AG04449 (cell line): ENCODE measurements around the gene MBOAT1.

Experiments used
- CTCF ChIA-PET: fragments of 350-600 bp; formaldehyde crosslinking; extraction: SDS; loops from one replicate; lab custom pipeline; 2021; ENCODE audit warnings: antibody characterized with exemption; lab: Yijun Ruan, JAX
- POLR2A ChIA-PET: fragments of 400-600, 350-600 bp; formaldehyde crosslinking; extraction: SDS; loops from one replicate; lab custom pipeline; 2020; ENCODE audit warnings: antibody characterized with exemption, inconsistent platforms; lab: Yijun Ruan, JAX
- DNase-seq: peaks from one replicate; pipeline ENCODE4 v3.0.0-alpha.2; 2010; ENCODE audit warnings: low read depth, low spot score
- H3K4me3 ChIP-seq: 2 replicates; pipeline ENCODE4 v1.5.1; 2011; ENCODE audit warnings: low read depth, mild to moderate bottlenecking, control low read depth, low read length
- CTCF ChIP-seq: IDR thresholded peaks from one replicate; pipeline ENCODE4 v1.5.1; 2011; ENCODE audit warnings: mild to moderate bottlenecking, moderate library complexity, low read length, control low read depth, inconsistent platforms; ENCODE audit not compliant: insufficient read depth; ENCODE audit errors: missing control alignments

MBOAT1 gene

DNA sequence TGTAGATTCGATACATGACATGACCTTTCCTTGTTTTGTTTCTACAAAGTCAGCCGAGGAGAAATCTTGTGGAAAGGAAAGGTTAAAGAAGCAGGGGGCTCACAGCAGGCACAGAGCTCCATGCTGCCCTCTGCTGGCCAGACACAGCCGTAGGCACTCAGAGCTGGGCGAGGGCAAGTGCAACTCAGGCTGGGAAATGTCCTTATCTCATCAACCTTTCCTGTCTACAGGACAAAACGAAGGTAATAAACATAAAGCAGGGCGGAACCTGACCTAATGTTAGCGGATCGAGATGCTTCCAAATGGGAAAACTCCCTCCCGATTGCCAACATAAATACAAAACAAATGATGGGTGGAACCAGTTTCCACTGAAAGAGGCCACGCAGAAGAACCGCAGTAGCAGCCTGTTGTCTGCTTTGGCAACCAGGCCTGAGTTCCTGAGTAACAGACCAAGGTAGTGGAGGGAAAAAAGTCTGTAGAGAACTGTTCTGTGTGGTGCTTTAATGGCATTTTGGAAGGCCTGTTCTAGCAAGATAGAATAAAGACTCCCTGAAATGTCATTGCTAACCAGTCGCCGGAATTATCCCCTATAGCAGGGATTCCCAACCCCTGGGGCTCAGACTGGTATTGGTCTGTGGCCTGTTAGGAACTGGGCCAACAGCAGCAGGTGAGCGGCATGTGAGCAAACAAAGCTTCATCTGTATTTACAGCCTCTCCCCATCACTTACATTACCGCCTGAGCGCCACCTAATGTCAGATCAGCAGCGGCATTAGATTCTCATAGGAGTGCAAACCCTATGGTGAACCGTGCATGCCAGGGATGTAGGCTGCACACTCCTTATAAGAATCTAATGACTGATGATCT, 85.2 kb downstream of the MBOAT1 start:
- POLR2A ChIA-PET, result no interaction called here
- peak; percentile 94 for TF ChIP-seq CTCF
- no peak for DNase-seq

GRCh38 chr6:20126102-20126752, 86.0 kb downstream of the MBOAT1 start:
- TF ChIP-seq CTCF, result no peak
- ChIA-PET POLR2A (no interaction called here), CTCF (interaction anchor here (0.9 to 6.2 kb wide), 24 partner anchors 10 to 1598 kb away, joined by 3 to 62 read pairs (median 6); partner anchors contain the start of gene MBOAT1)
- no peak for DNase-seq
- no peak overlapping the region for H3K4me3 ChIP-seq

More for the DNA sequence above, 85.2 kb downstream of the MBOAT1 start:
- H3K4me3 ChIP-seq, result no peak overlapping the region
- CTCF ChIA-PET, result interaction anchor here (0.7 to 6.2 kb wide), 29 partner anchors 9 to 1598 kb away, joined by 3 to 62 read pairs (median 5); partner anchors contain the start of gene MBOAT1

DNA sequence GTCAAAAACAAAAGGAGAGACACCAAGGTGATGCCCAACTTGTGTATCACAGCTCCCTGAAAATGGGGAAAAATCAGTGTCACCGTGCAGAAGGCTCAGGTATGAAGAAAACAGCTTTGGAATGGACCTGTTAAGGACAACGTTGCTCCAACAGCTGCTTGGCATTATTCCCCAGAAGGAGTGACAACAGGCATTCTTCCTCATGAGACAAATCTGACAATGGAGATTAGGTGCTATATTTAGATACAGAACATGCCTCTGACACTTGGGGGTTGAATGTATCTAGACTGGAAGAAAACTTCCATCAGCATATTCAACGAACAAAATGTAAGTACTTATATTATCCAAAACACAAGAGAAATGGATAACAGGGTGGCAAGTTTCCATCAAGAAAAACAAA, 87.7 kb downstream of the MBOAT1 start:
- ChIA-PET POLR2A (no interaction called here), CTCF (interaction anchor here (1.0 to 6.2 kb wide), 5 partner anchors 8 to 404 kb away, joined by 3 to 62 read pairs (median 5); no protein-coding TSS in a partner anchor)
- H3K4me3 ChIP-seq, result no peak overlapping the region
- no peak for TF ChIP-seq CTCF
- no peak for DNase-seq

- TF ChIP-seq CTCF, result no peak
- no peak for DNase-seq
- ChIA-PET POLR2A (no interaction called here), CTCF (interaction anchor here (1.0 to 5.8 kb wide), 2 partner anchors 8 to 12 kb away, joined by 3 to 62 read pairs; no protein-coding TSS in a partner anchor)
- H3K4me3 ChIP-seq, result no peak overlapping the region
Observed at GRCh38 chr6:20119485-20119884, 92.8 kb downstream of the MBOAT1 start.

DNA sequence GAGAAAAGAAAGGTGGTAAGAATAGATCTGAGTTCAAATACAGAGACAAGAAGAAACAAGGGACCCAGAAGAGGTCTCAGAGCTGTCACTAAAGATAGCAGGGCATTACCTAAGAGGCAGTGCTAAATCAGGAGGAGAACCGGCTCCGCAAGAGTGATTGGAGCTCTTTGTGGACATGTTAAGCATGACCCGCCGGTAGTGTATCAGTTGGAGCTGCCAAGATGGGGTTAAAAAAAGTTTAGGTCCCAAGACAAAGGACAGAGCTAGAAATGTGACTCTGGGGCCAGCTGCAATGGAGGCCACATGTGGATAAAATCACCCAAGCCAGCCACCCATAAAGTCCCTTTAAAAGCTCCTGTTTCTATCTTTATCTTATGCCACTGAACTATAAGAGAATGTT, 93.4 kb downstream of the MBOAT1 start:
- ChIA-PET CTCF (interaction anchor here (1.0 to 5.8 kb wide), 2 partner anchors 8 to 12 kb away, joined by 3 to 62 read pairs; no protein-coding TSS in a partner anchor), POLR2A (no interaction called here)
- no peak for TF ChIP-seq CTCF
- H3K4me3 ChIP-seq, result no peak overlapping the region
- no peak for DNase-seq

- ChIA-PET POLR2A (no interaction called here), CTCF (interaction anchor here (0.7 to 5.8 kb wide), 2 partner anchors 10 to 15 kb away, joined by 3 to 62 read pairs; no protein-coding TSS in a partner anchor)
- no peak for TF ChIP-seq CTCF
- no peak overlapping the region for H3K4me3 ChIP-seq
- DNase-seq, result no peak
Observed at GRCh38 chr6:20117474-20117873, 94.8 kb downstream of the MBOAT1 start.
